ENCODE measurements around the gene FAM151A.

The FAM151A gene

GRCh38 chr1:54579337-54579781, 44.0 kb downstream of the FAM151A start:
- no peak for DNase-seq

- DNase-seq, result peak in 8 of 14 donors; percentile 9 to 32 (median 20)
Observed at GRCh38 chr1:54577612-54578011, 45.7 kb downstream of the FAM151A start.

GRCh38 chr1:54575605-54576290, 47.6 kb downstream of the FAM151A start:
- DNase-seq, result no peak

- no peak for DNase-seq
Observed at GRCh38 chr1:54575161-54575560, 48.2 kb downstream of the FAM151A start.

GRCh38 chr1:54574158-54574778, 49.1 kb downstream of the FAM151A start:
- no peak for DNase-seq

GRCh38 chr1:54572542-54572850, 50.8 kb downstream of the FAM151A start:
- no peak for DNase-seq

GRCh38 chr1:54571803-54572541, 51.4 kb downstream of the FAM151A start:
- no peak for DNase-seq

GRCh38 chr1:54571326-54571725, 52.0 kb downstream of the FAM151A start:
- no peak for DNase-seq

- DNase-seq, result no peak
Observed at GRCh38 chr1:54570161-54570560, 53.2 kb downstream of the FAM151A start.

- DNase-seq, result peak in 1 of 14 donors; percentile 73
Observed at GRCh38 chr1:54569339-54569738, 54.0 kb downstream of the FAM151A start.

- no peak for DNase-seq
Observed at GRCh38 chr1:54567961-54568360, 55.4 kb downstream of the FAM151A start.

GRCh38 chr1:54566438-54567141, 56.7 kb downstream of the FAM151A start:
- no peak for DNase-seq

- no peak for DNase-seq
Observed at GRCh38 chr1:54565113-54565501, 58.2 kb downstream of the FAM151A start.

- no peak for DNase-seq
Observed at GRCh38 chr1:54564312-54565112, 58.8 kb downstream of the FAM151A start.

- DNase-seq, result peak in 2 of 14 donors; percentile 20 to 47
Observed at GRCh38 chr1:54559771-54560231, 63.5 kb downstream of the FAM151A start.

Data from C1 segment of cervical spinal cord (tissue), 14 donors.